Measurements from ENCODE around the gene ALDH16A1.
"Not testable (repeated sequence)": the region's sequence is repeated elsewhere in the genome, so short reads cannot be mapped to it uniquely, and the experiment has no call there.

The ALDH16A1 gene

GRCh38 chr19:49455773-49456172 lies 2.7 kb downstream of the ALDH16A1 start:
- H3K4me3 ChIP-seq (ENCODE audit: low read depth, low read length) = no peak overlapping the region
- TF ChIP-seq, protein P1, sequence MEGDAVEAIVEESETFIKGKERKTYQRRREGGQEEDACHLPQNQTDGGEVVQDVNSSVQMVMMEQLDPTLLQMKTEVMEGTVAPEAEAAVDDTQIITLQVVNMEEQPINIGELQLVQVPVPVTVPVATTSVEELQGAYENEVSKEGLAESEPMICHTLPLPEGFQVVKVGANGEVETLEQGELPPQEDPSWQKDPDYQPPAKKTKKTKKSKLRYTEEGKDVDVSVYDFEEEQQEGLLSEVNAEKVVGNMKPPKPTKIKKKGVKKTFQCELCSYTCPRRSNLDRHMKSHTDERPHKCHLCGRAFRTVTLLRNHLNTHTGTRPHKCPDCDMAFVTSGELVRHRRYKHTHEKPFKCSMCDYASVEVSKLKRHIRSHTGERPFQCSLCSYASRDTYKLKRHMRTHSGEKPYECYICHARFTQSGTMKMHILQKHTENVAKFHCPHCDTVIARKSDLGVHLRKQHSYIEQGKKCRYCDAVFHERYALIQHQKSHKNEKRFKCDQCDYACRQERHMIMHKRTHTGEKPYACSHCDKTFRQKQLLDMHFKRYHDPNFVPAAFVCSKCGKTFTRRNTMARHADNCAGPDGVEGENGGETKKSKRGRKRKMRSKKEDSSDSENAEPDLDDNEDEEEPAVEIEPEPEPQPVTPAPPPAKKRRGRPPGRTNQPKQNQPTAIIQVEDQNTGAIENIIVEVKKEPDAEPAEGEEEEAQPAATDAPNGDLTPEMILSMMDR (IDR thresholded peaks at IDR 0.05; ENCODE audit: insufficient read depth, low read depth, low read length, missing control alignments) = no peak
- DNase-seq (ENCODE audit: low read depth) = no peak

GRCh38 chr19:49456326-49456725 lies 3.3 kb downstream of the ALDH16A1 start:
- TF ChIP-seq, protein P1 (IDR thresholded peaks at IDR 0.05; ENCODE audit: insufficient read depth, low read depth, low read length, missing control alignments) = no peak
- DNase-seq (ENCODE audit: low read depth) = no peak
- no peak overlapping the region for H3K4me3 ChIP-seq (ENCODE audit: low read depth, low read length)

GRCh38 chr19:49458567-49458903 lies 5.5 kb downstream of the ALDH16A1 start:
- H3K4me3 ChIP-seq (ENCODE audit: low read depth, low read length) = peak overlapping the region; percentile 32
- peak; percentile 58 for DNase-seq (ENCODE audit: low read depth)
- TF ChIP-seq, protein P1 (IDR thresholded peaks at IDR 0.05; ENCODE audit: insufficient read depth, low read depth, low read length, missing control alignments) = no peak

DNA sequence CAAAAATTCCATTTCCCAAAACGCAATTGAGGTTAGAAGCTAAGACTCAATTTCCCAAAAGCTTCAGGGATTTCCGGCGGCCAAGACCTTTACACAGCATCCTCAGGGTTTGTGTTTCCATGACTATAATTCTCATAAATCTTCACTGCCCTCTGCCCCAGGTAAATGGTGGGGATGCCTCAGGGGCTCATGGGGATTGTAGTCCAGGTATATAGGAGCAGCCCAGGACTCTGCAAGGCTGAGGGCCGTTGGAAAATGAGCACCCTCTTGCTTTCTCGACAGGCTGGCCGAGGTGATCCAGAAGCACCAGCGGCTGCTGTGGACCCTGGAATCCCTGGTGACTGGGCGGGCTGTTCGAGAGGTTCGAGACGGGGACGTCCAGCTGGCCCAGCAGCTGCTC lies 6.4 kb downstream of the ALDH16A1 start:
- no peak overlapping the region for H3K4me3 ChIP-seq (ENCODE audit: low read depth, low read length)
- TF ChIP-seq, protein P1 (IDR thresholded peaks at IDR 0.05; ENCODE audit: insufficient read depth, low read depth, low read length, missing control alignments) = no peak
- DNase-seq (ENCODE audit: low read depth) = no peak

DNA sequence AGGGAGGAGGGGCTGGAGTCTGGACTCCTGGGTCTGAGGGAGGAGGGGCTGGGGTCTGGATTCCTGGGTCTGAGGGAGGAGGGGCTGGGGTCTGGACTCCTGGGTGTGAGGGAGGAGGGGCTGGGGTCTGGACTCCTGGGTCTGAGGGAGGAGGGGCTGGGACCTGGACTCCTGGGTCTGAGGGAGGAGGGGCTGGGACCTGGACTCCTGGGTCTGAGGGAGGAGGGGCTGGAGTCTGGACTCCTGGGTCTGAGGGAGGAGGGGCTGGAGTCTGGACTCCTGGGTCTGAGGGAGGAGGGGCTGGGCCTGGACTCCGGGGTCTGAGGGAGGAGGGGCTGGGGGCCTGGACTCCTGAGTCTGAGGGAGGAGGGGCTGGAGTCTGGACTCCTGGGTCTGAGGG lies 8.1 kb downstream of the ALDH16A1 start:
- not testable (repeated sequence) for DNase-seq (ENCODE audit: low read depth); H3K4me3 ChIP-seq (ENCODE audit: low read depth, low read length)

- DNase-seq (ENCODE audit: low read depth) = no peak
- H3K4me3 ChIP-seq (ENCODE audit: low read depth, low read length) = no peak overlapping the region
- TF ChIP-seq, protein P1 (IDR thresholded peaks at IDR 0.05; ENCODE audit: insufficient read depth, low read depth, low read length, missing control alignments) = no peak
These were observed 8.6 kb downstream of the ALDH16A1 start for GRCh38 chr19:49461656-49462055.

- H3K4me3 ChIP-seq (ENCODE audit: low read depth, low read length) = no peak overlapping the region
- TF ChIP-seq, protein P1 (IDR thresholded peaks at IDR 0.05; ENCODE audit: insufficient read depth, low read depth, low read length, missing control alignments) = no peak
- DNase-seq (ENCODE audit: low read depth) = no peak
These were observed 9.5 kb downstream of the ALDH16A1 start for GRCh38 chr19:49462492-49462891.
